Cortex of kidney (tissue), 1 donor: ENCODE results near the gene PARP6.
"Not testable (repeated sequence)": the region's sequence is repeated elsewhere in the genome, so short reads cannot be mapped to it uniquely, and the experiment has no call there.

Source experiments
- DNase-seq: peaks from one replicate; lab custom pipeline; 2025; lab: John Stamatoyannopoulos, UW

The PARP6 gene

GRCh38 chr15:72278737-72279136 lies 6.4 kb upstream of the PARP6 start:
- DNase-seq, result no peak

- no peak for DNase-seq
Observed at GRCh38 chr15:72276326-72276700, 4.0 kb upstream of the PARP6 start.

DNA sequence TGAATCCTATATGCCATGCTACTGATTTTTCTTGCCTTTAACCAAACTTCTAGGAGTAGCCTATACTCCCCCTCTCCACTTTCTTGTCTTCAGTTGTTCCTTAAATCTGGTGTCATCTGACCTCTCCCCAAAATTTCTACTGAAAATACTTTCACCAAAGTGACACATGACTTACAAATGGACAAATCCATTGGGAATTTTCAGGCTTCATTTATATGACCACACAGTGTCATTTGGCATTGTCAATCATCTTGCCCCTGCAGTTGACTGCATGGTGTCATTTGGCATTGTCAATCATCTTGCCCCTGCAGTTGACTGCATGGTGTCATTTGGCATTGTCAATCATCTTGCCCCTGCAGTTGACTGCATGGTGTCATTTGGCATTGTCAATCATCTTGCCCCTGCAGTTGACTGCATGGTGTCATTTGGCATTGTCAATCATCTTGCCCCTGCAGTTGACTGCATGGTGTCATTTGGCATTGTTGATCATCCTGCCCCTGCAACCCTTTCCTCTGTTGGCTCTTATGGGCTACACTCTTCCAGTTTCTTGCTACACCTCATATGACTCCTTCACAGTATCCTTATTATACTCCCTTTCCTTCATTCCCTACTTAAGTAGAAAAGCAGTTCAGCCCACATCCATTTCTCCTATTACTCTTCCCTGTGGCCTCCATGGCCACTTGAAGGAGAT lies 3.4 kb upstream of the PARP6 start:
- not testable (repeated sequence) for DNase-seq

- no peak for DNase-seq
Observed at GRCh38 chr15:72272997-72273352, 621 bp upstream of the PARP6 start.

DNA sequence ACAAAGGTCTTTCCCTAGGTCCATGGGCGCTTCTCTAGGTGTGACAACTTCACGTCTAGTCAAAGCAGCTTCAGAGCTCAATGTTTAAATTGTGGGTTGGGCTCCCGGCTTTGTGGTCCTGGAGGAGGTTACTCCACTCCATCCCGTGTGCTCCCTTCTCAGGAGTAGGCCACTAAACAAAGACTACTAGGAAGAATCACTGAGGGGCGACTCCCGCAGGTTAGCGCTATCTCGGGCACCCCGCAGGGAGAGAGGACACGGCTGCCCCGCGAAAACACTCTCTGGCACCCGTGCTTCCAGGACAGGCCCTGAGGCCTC lies 500 bp downstream of the PARP6 start:
- DNase-seq, result no peak

DNA sequence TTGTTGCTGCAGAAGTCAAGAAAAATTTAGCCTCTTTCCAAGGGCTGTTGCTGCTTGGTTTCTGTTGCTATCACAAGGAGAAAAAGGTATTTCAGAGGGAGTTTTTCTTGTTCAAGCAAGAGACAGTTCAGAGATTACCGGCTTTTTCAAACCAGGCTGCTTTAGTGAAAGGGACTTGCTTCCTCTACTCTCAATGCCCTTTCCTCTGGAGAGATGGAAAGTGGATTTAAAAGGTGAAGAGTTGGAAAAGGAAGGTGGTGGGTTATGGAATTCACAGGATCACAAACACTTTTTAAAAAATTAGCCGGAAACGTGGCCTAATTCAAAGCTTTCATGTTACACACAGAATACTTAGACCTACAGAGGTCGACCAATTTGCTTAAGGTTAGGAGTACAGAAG lies 1.1 kb downstream of the PARP6 start:
- no peak for DNase-seq

- no peak for DNase-seq
Observed at GRCh38 chr15:72269739-72270138, 2.6 kb downstream of the PARP6 start.

DNA sequence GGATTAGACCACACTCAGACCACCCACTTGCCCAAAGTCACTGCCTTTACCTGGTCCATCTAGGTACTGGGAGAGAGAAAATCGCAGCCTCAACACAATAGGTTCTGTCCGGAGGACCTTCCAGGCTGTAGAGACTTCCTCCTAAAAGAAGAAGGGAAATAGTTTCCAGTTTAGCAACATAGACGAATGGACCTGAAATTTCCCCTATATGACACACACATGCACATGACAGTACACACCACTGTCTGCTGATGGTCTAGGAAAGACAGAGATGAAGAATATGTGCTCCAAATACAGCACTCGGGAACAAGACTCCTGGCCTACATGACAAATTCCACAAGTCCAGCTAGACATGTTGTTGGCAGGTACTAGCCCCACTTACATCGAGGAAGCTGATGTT lies 7.3 kb downstream of the PARP6 start:
- DNase-seq, result no peak

DNA sequence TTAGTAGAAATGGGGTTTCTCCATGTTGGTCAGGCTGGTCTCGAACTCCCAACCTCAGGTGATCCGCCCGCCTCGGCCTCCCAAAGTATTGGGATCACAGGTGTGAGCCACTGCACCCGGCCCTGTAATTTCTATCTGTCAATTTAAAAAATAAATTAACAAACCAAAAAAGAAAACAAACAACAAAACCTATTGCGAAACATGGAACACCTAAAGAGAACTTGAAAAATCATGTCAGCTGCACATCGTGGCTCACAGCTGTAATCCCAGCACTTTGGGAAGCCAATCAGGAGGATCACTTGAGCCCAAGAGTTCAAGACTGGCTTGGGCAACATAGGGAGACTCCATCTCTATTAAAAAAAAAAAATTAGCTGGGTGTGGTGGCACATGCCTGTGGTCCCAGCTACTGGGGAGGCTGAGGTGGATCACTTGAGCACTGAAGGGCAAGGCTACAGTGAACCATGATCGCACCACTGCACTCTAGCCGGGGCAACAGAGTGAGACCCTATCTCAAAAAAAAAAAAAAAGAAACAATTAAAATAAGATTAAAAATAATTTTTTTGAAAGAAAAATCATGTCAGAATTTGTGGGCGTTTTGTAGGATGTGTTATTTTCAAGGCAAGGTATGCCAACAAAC lies 19.6 kb downstream of the PARP6 start:
- no peak for DNase-seq

DNA sequence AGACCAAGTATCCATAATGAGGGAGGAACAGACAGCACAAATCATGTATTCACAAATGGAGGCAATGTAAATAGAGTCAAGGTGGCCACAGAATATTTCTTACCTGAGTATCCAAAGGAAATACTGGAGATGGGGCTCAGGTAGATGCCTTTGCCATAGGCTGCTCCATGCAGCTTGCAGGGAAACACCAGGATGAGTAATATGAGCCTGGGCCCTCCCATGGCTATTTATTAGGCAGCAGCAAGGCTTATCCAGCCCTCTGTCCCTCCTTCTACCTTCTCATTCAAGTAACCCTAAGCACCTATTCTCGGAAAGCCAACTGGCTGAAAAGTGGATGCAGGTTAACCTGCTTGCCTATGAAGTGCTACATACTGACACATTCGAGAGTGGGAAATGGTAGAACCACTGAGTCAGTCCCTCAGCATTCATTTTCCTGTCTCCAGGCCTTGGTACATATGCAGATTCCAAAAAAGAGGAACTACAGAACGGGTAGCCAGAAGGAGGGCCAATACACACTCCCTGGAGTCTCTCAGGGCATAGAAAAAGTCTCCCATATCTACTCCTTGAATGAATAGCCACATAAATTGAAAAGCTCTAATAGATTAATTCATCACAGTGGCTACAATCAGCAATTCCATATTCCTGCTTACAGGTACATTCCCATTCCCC lies 23.1 kb downstream of the PARP6 start:
- DNase-seq, result no peak

DNA sequence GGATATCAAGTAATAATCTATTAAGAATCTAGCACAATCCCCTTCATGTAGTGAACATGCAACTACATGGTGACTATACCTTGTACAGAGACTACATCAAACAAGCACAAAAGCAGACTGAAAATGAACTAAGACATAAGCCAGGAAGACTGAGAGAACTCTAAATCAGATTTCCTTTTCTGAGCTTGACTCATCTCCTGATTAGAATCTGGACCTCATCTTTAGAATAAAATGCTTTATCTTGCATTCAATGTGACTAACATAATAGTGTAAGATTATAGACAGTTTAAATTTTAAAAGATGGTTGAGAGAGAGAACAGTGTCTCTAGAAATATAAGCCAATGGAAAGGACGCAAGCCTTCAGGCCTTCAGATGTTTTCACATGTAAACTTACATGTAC lies 23.8 kb downstream of the PARP6 start:
- no peak for DNase-seq

- no peak for DNase-seq
Observed at GRCh38 chr15:72242775-72243370, 29.5 kb downstream of the PARP6 start.

- DNase-seq, result no peak
Observed at GRCh38 chr15:72239652-72240051, 32.7 kb downstream of the PARP6 start.

DNA sequence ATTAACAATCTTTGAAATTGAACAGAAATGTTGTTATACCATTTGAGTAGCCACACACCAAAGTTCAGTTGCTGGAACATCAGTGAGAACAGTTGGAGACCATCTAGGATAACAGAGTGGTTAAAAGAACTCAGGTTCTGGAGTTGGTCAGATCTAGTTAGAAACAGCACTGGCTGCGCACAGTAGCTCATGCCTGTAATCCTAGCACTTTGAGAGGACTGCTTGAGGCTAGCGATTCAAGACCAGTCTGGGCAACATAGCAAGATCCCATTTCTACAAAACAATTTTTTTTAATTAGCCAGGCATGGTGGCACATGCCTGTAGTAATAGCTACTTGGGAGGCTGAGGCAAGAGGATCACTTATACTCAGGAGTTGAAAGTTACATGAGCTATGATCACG lies 33.8 kb downstream of the PARP6 start:
- DNase-seq, result no peak

DNA sequence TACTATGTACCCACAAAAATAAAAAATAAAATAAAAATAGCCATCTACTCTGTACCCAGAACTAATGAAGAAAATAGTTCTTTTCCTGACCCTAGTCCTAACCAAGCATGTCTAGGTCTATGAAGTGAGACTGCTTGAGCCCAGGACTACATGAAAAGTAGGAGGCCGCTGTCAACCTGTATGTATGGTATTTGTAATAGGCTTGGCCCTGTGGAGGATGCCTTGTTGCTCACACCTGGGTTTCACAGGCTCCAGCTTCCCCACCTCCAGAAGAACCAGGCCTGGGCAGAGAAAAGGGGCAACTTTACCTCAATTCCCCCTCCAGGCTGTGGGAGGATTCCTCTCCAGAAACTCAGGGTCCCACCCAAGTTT lies 34.5 kb downstream of the PARP6 start:
- DNase-seq, result no peak

GRCh38 chr15:72237029-72237852 lies 35.1 kb downstream of the PARP6 start:
- no peak for DNase-seq

DNA sequence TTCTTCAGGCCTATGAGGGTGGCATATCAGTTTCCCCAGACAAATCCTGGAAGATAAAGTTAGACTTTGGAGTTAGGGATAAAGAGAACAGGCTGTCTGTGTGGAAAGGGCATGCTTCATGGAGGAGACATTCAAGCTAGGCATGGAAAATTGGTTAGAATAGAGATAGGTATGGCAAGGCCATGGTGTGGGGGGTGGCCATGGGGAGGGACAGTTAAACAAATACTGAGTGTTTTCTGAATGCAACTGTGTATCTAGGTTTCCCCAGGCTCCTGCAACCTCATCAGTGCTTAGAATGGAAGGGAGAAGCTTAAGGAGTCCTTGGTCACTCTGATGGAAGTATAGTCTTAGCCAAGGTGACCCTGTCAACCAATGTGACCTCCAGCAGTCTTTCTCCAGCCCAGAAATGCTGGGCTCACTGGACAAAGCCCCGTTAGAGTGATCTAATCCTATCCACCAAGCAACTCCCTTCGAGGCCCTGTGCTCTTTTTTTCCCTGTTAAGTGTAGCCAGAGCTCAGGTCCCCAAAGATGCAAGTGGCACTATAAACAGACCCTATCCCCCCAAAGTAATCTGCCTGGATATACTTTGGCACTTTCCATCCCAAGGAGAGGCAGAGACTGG lies 35.9 kb downstream of the PARP6 start:
- no peak for DNase-seq

DNA sequence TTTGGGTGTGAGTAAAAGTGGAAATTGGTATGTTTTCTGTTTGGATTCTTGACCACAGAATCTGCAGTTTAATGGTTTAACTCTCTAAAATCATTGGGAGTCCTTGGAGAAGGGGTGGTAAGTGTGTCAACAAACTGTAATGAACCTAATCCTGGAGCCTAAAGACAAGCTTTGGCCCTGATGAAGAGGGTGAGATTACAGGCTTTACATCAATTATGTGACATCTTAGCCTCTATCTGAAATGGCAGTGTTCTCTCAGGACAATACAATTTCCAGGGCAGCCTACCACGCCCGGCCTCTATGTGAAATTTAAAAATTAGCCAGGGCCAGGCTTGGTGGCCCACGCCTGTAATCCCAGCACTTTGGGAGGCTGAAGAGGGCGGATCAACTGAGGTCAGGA lies 37.1 kb downstream of the PARP6 start:
- no peak for DNase-seq

- no peak for DNase-seq
Observed at GRCh38 chr15:72233769-72234168, 38.6 kb downstream of the PARP6 start.

DNA sequence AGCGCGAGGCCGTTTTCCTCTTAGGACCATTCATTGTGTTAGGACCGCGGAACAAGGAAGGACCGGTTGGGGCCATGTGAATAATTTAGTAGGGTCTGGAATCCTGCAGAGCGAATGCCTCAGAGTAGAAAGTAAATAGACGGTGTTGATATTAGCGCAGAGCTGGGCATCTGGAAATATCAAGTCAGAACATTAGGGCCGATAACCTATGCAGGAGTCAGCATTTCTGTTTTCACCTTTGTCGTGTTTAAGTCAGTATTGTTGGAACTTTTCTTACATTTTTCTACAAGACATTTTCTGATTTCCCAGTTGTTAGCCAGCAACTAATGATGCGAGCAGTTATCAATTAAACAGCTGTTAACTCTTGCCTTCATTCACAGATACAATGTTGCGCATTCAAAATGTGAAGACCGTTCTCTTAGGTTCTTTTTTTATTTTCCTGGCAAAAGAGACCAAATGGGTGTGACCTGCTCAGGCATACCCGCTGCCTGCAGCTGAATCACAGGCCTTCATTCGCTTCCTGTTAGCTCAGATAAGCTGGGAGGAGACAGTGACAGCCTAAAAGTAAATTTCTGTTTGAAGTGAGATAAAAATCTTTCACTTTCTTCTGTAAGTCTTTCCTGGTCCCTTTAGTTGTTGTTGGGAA lies 40.4 kb downstream of the PARP6 start:
- DNase-seq, result no peak

GRCh38 chr15:72231066-72231832 lies 41.1 kb downstream of the PARP6 start, which contains the start of gene PKM:
Gene PKM, minus strand, starts transcription at chr15:72231190. Its CDS starts 12,093 bp downstream, at chr15:72219097.
- peak; percentile 80 for DNase-seq
